Small intestine (tissue), 7 donors: ENCODE data around the gene STARD9. TPM values are rescaled to one million over a fixed set of nuclear protein-coding genes. Genes with fewer than 3 reads are reported as not detected.

Experiments used
- DNase-seq, 2 donors: peaks; one replicate each; pipeline versions ENCODE4 v3.0.0 to v3.0.0-alpha.2; 2013
- FAIRE-seq: peaks from 2 replicates; lab custom pipeline; 2012; peaks lifted over from hg19 to GRCh38; lab: Jason Lieb, UNC
- H3K27ac ChIP-seq, 3 donors: one replicate each; pipeline ENCODE4 v1.5.1; 2013; ENCODE audit warnings: low read length in 2 of 3, mild to moderate bottlenecking in 2 of 3, control low read depth in 1 of 3, inconsistent platforms in 1 of 3, low read depth in 1 of 3, moderate library complexity in 1 of 3
- H3K27me3 ChIP-seq, 3 donors: one replicate each; pipeline ENCODE4 v1.6.1; 2013; ENCODE audit warnings: low read length in 3 of 3, inconsistent platforms in 1 of 3; ENCODE audit not compliant: control insufficient read depth in 3 of 3, insufficient read depth in 3 of 3
- H3K36me3 ChIP-seq, 3 donors: one replicate each; pipeline ENCODE4 v1.6.1; 2013; ENCODE audit warnings: low read length in 3 of 3, inconsistent platforms in 1 of 3, low read depth in 1 of 3, mild to moderate bottlenecking in 1 of 3, moderate library complexity in 1 of 3; ENCODE audit not compliant: control insufficient read depth in 3 of 3, insufficient read depth in 2 of 3
- H3K4me1 ChIP-seq, 3 donors: one replicate each; pipeline ENCODE4 v1.6.1; 2013; ENCODE audit warnings: low read length in 2 of 3, inconsistent platforms in 1 of 3, low read depth in 1 of 3, mild to moderate bottlenecking in 1 of 3, moderate library complexity in 1 of 3; ENCODE audit not compliant: control insufficient read depth in 3 of 3, insufficient read depth in 2 of 3
- H3K4me3 ChIP-seq, 3 donors: one replicate each; pipeline ENCODE4 v1.5.1; 2013; ENCODE audit warnings: low read length in 3 of 3, control low read depth in 1 of 3, inconsistent platforms in 1 of 3, low read depth in 1 of 3, mild to moderate bottlenecking in 1 of 3, moderate library complexity in 1 of 3
- H3K9me3 ChIP-seq, 2 donors: one replicate each; pipeline ENCODE4 v1.6.1; 2013; ENCODE audit warnings: low read depth in 1 of 2, low read length in 1 of 2; ENCODE audit not compliant: control insufficient read depth in 2 of 2, insufficient read depth in 1 of 2
- WGBS, 3 donors: extraction: QIAGEN DNeasy Blood & Tissue Kit; methylation state at CpG; one replicate each; pipeline ENCODE4 v1.1.7; 2013; 5-methylcytosine and 5-hydroxymethylcytosine counted together
- polyA plus RNA-seq, 4 donors: library from polyadenylated mRNA; stranded (reverse) in 3 of 4; unstranded in 1 of 4; fragments of 200-250 nt in 3 of 4; fragments of 120-200 nt in 1 of 4; gene quantifications; one replicate each; pipeline versions ENCODE4 v1.2.1 to v1.2.3, GENCODE V29; 2013
- donor health status: healthy with polysubstance abuse.
- donor health status: control.
- donor health status: control.
- donor health status: Bipolar disorder and iron deficiency.
- donor health status: healthy.

STARD9 gene
- polyA plus RNA-seq, 4 donors, result under 0.01 to 5.0 (median 1.9) TPM

DNA sequence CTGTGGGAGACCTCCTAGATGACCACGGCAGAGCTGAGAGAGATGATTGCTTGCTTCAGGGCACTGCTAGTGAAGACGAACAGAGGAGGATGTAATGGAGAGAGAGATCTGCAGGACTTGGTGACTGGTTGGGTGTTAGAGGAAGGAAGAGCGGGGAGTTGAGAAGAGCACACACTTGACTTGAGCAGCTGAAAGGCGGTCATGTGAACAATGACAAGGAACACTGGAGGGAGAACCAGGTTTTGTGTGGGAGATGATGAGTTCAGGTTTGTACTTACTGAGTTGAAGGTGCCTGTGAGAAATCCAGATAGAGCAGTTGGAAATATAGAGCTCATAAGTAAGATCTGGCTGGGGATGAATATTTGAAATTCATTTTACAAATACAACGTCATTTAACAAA is 121.2 kb downstream of the STARD9 start:
- 85 to 91% (median 91%) methylated on average over 5 of the region's 5 CpGs for WGBS, 3 donors
- Histone ChIP-seq H3K4me3 (no peak overlapping the region), H3K27ac (no peak overlapping the region), H3K36me3 (peaks cover 0 to 32% (median 0%) of the 10 kb centered on the region in 3 donors), H3K27me3 (no peaks in the 10 kb centered on the region), H3K9me3 (no peaks in the 10 kb centered on the region), H3K4me1 (no peaks in the 10 kb centered on the region)
- FAIRE-seq, result no peak
- DNase-seq, result no peak

DNA sequence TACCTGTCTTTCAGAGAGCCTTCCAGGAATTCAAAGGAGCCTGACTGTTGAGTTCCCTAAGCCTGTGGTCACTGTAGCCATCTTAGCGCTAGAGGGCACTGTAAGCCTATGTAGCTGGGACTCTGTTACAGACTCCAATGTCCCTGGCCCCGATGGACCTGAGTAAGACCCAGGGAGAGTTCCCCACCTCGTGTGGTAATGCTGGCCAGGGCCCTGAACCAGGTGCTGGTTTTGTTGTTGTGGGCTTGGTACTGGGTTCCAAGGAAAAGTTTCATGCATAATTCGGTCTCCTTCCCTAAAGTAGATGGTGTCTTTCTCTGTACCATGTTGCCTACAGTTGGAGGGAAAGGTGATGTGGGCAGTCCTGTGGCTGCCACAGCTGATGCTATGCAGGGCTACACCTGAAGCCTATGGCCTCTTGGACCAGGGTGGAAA is 129.1 kb downstream of the STARD9 start:
- FAIRE-seq (no peak), DNase-seq (peak; percentile 73 to 78)
- WGBS, 3 donors, result 23 to 32% (median 24%) methylated on average over 4 of the region's 4 CpGs
- Histone ChIP-seq H3K27me3 (no peaks in the 10 kb centered on the region), H3K9me3 (no peaks in the 10 kb centered on the region), H3K27ac (no peak overlapping the region), H3K4me3 (no peak overlapping the region), H3K4me1 (no peaks in the 10 kb centered on the region), H3K36me3 (peaks cover 0 to 6% (median 0%) of the 10 kb centered on the region in 3 donors)

DNA sequence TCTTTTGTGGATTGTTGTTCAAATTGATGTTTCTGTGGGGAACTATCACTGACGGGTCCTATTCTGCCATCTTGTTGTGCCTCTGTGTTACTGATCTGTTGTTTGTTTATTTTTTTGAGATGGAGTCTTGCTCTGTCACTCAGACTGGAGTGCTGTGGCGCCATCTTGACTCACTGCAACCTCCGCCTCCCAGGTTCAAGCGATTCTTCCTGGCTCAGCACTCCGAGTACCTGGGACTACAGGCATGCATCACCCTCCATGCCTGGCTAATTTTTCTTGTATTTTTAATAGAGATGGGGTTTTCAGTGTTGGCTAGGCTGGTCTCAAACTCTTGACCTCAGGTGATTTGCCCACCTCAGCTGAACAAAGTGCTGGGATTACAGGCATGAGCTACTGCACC is 129.9 kb downstream of the STARD9 start:
- Histone ChIP-seq H3K4me1 (no peaks in the 10 kb centered on the region), H3K9me3 (no peaks in the 10 kb centered on the region), H3K27me3 (no peaks in the 10 kb centered on the region), H3K36me3 (peaks cover 0 to 6% (median 0%) of the 10 kb centered on the region in 3 donors), H3K27ac (no peak overlapping the region), H3K4me3 (no peak overlapping the region)
- DNase-seq (no peak), FAIRE-seq (no peak)
- WGBS, 3 donors, result 95 to 98% (median 97%) methylated on average over 5 of the region's 5 CpGs

DNA sequence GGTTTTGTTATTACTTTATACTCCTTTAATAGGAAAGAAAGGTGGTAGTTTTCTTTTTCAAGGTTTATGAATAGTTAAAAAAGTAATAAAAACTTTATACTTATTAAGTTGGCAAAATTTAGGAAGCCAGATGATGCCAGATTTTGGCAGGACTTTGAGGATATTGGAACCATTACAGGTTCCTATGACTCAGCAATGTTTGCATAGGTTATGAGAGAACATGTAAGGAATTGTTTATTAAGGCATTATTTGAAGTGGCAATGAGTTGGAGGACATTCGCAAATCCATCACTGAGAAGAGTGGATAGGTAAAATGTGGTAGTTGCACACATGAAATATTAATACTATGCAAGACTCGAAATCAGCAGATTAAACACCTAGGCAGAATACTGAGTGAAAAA is 131.7 kb downstream of the STARD9 start:
- no peak for DNase-seq
- WGBS, 3 donors, result 60 to 73% (median 60%) methylated on average over 2 of the region's 2 CpGs
- FAIRE-seq, result no peak
- Histone ChIP-seq H3K27me3 (no peaks in the 10 kb centered on the region), H3K36me3 (peaks cover 0 to 6% (median 0%) of the 10 kb centered on the region in 3 donors), H3K4me3 (no peak overlapping the region), H3K9me3 (no peaks in the 10 kb centered on the region), H3K27ac (no peak overlapping the region), H3K4me1 (no peaks in the 10 kb centered on the region)

DNA sequence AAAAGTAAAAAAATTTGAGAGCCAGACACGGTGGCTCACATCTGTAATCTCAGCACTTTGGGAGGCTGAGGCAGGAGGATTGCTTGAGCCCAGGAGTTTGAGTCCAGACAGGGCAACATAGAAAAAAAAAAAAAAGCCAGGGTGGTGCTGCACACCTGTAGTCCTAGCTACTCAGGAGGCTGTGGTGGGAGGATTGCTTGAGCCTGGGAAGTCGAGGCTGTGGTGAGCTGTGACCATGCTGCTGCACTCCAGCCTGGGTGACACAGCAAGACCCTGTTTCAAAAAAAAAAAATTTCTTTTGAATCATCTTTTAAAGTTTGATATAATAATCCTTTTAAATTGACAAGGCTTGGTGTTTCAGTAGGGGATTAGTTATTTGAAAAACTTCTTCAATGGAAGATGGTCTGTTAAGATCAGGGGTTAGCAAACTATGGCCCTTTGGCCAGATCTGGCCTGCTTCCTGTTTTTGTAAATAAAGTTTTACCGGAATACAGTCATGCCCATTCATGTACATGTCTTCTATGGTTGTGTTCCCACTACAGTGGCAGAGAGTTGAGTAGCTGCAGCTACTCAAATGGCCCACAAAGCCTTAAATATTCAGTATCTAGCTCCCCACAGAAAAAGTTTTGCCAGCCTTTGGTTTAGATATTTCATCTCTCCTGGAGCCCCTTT is 132.6 kb downstream of the STARD9 start:
- Histone ChIP-seq H3K4me3 (no peak overlapping the region), H3K36me3 (peaks cover 0 to 6% (median 0%) of the 10 kb centered on the region in 3 donors), H3K27ac (no peak overlapping the region), H3K4me1 (no peaks in the 10 kb centered on the region), H3K9me3 (no peaks in the 10 kb centered on the region), H3K27me3 (no peaks in the 10 kb centered on the region)
- WGBS, 3 donors, result 72 to 81% (median 76%) methylated on average over 3 of the region's 3 CpGs
- DNase-seq (no peak), FAIRE-seq (no peak)

DNA sequence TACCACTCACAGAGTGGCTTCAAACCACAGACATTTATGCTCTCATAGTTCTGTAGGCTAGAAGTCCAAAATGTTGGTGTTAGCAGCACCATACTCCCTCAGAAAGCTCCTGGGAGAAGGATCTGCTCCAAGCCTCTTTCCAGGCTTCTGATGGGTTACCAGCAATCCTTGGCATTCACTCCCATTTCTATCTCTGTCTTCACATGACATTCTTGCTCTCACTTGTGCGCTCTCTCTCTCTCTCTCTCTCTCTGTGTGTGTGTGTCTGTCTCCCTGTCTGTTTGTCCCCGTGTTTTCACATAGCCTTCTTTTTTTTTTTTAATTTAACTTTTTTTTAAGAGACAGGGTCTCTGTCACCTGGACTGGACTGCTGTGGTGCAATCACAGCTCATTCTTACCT is 135.3 kb downstream of the STARD9 start:
- DNase-seq (no peak), FAIRE-seq (no peak)
- H3K4me3 ChIP-seq, result no peak overlapping the region
- no peaks in the 10 kb centered on the region for H3K27me3 ChIP-seq
- peaks cover 0 to under 1% (median 0%) of the 10 kb centered on the region in 3 donors for H3K36me3 ChIP-seq
- no peak overlapping the region for H3K27ac ChIP-seq
- H3K9me3 ChIP-seq, result no peaks in the 10 kb centered on the region
- WGBS, 3 donors, result 82 to 91% (median 86%) methylated on average over 2 of the region's 2 CpGs
- no peaks in the 10 kb centered on the region for H3K4me1 ChIP-seq

DNA sequence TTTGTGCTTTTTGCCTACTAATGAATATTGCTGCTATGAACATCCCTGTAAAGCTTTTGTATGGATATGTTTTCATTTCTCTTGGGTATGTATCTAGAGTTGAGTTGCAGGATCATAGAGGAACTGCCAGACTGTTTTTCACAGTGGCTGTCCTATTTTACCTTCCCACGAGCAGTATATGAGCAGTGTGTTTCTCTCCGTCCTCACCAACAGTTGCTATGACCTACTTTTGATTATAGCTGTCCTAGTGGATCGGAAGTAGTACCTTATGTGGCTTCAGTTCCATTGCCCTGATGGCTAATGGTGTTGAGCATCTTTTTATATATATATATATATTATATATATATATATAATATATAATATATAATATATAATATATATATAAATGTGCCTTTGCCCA is 136.3 kb downstream of the STARD9 start:
- Histone ChIP-seq H3K27ac (no peak overlapping the region), H3K4me1 (no peaks in the 10 kb centered on the region), H3K9me3 (no peaks in the 10 kb centered on the region), H3K4me3 (no peak overlapping the region), H3K27me3 (no peaks in the 10 kb centered on the region), H3K36me3 (no peaks in the 10 kb centered on the region)
- FAIRE-seq, result no peak
- 90 to 94% (median 92%) methylated on average over 3 of the region's 3 CpGs for WGBS, 3 donors
- no peak for DNase-seq

DNA sequence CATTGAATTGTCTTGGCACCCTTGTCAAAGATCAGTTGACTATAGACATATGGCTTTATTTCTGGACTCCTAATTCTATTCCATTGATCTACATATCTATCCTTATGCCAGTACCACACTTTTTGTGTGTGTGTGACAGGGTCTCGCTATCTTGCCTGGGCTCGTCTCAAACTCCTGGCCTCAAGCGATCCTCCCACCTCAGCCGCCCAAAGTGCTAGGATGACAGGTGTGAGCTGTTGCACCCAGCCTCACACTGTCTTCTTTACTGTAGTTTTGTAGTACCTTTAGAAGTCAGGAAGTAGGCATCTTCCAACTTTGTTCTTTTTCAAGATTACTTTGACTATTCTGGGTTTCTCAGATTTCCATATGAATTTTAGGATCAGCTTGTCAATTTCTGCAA is 137.2 kb downstream of the STARD9 start:
- no peak overlapping the region for H3K27ac ChIP-seq
- no peaks in the 10 kb centered on the region for H3K4me1 ChIP-seq
- H3K4me3 ChIP-seq, result no peak overlapping the region
- peaks cover 0 to 3% (median 0%) of the 10 kb centered on the region in 3 donors for H3K36me3 ChIP-seq
- no peaks in the 10 kb centered on the region for H3K27me3 ChIP-seq
- FAIRE-seq (no peak), DNase-seq (no peak)
- 94 to 97% (median 96%) methylated on average over 4 of the region's 4 CpGs for WGBS, 3 donors
- H3K9me3 ChIP-seq, result no peaks in the 10 kb centered on the region

DNA sequence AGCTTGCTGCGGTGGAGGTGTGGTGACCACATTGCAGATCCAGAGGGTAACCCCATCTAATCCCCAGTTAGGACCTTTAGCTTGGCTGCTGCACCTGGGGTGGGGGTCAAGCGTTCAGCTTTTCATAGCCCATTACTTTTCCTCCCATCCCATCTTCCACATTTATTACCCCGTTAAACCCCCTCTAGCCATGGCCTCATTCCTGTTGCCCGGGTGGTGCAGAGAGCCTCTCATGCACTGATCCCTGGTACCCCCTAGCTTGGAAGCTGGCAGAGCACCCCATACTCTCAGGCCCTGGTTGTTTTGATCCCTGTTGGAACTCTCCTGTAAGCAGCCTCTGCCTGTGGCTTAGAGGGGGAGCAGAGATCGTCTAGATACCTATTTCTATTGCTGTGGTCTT is 140.7 kb downstream of the STARD9 start:
- DNase-seq, result no peak
- Histone ChIP-seq H3K4me3 (no peak overlapping the region), H3K27ac (no peak overlapping the region), H3K9me3 (no peaks in the 10 kb centered on the region), H3K27me3 (no peaks in the 10 kb centered on the region), H3K4me1 (no peaks in the 10 kb centered on the region), H3K36me3 (peaks cover 2 to 32% (median 6%) of the 10 kb centered on the region in 3 donors)
- 80 to 90% (median 90%) methylated on average over 4 to 5 of the region's 5 CpGs for WGBS, 3 donors
- no peak for FAIRE-seq
